Adrenal gland (tissue), 12 donors: ENCODE results near the gene DOK6. TPM values are rescaled to one million over a fixed set of nuclear protein-coding genes. Genes with fewer than 3 reads are reported as not detected.

Experiments
- DNase-seq, 7 donors: peaks; one replicate each; pipeline ENCODE4 v3.0.0-alpha.2; 2019 to 2020
- H3K27ac ChIP-seq, 5 donors: fragments of 200-600 bp; sonication (generic) in 4 of 5; 1 replicate in 3 of 5; 2 replicates in 2 of 5; pipeline versions ENCODE4 v1.5.1 to v1.8.0; 2016 to 2020; ENCODE audit warnings: mild to moderate bottlenecking in 1 of 5
- H3K27me3 ChIP-seq: fragments of 200-600 bp; 2 replicates; pipeline ENCODE4 v1.8.0; 2021
- H3K36me3 ChIP-seq, 2 donors: fragments of 200-600 bp; replicated peaks in 1 of 2; 1 replicate in 1 of 2; 2 replicates in 1 of 2; pipeline versions ENCODE4 v1.5.1 to v1.8.0; 2018 to 2022
- H3K4me1 ChIP-seq, 2 donors: fragments of 200-600 bp; replicated peaks in 1 of 2; 1 replicate in 1 of 2; 2 replicates in 1 of 2; pipeline versions ENCODE4 v1.5.1 to v1.8.0; 2018 to 2021
- H3K4me3 ChIP-seq, 4 donors: fragments of 200-600 bp; sonication (generic) in 3 of 4; one replicate each; pipeline ENCODE4 v1.5.1; 2016 to 2018
- H3K9me3 ChIP-seq, 3 donors: fragments of 200-600 bp; sonication (generic) in 1 of 3; replicated peaks in 1 of 3; 1 replicate in 2 of 3; 2 replicates in 1 of 3; pipeline versions ENCODE4 v1.5.1 to v1.8.0; 2016 to 2021
- CTCF ChIP-seq, 6 experiments: fragments of 450-650 bp in 4 of 6; fragments of 200-600 bp in 2 of 6; sonication (generic) in 1 of 6; IDR thresholded peaks; 1 replicate in 5 of 6; 2 replicates in 1 of 6; pipeline versions ENCODE4 v1.5.1 to v1.8.0; 2016 to 2021; ENCODE audit warnings: antibody characterized with exemption in 6 of 6, mild to moderate bottlenecking in 2 of 6, moderate library complexity in 1 of 6
- POLR2A ChIP-seq, 2 donors: fragments of 450-650 bp; IDR thresholded peaks; one replicate each; pipeline ENCODE4 v1.6.1; 2017; ENCODE audit warnings: antibody characterized with exemption in 2 of 2, mild to moderate bottlenecking in 2 of 2, moderate library complexity in 1 of 2
- WGBS, 4 donors: extraction: QIAGEN DNeasy Blood & Tissue Kit in 2 of 4; methylation state at CpG; one replicate each; pipeline versions ENCODE4 v1.1.5 to v1.1.7; 2013 to 2017; 5-methylcytosine and 5-hydroxymethylcytosine counted together
- intact Hi-C, 2 donors: fragments of 100-400 bp; cut with DNase I; formaldehyde crosslinking; loops; one replicate each; pipeline versions ENCODE4 v1.14.1 to v1.15.0; 2022 to 2023
- polyA plus RNA-seq, 3 donors: library from polyadenylated mRNA; stranded (reverse); fragments of 200-250 nt in 2 of 3; fragments of 350-450 nt in 1 of 3; fragmentation: Illumina TruSeq in 1 of 3; extraction: RNeasy Lipid Tissue Mini Kit (QIAGEN cat#74804) in 1 of 3; gene quantifications; one replicate each; pipeline ENCODE4 v1.2.3, GENCODE V29; 2013 to 2014
- total RNA-seq, 9 donors: library from RNA; depleted of rRNA in 4 of 9; stranded (reverse); fragments of >200 nt in 4 of 9; fragments of 120-200 nt in 1 of 9; fragmentation: NEBNext Ultra II Directional in 1 of 9; extraction: Animal tissue kit (Norgen Biotek cat#: 25700) in 1 of 9; gene quantifications; one replicate each; pipeline versions ENCODE4 v1.1.0 to v1.2.4, GENCODE V29; 2013 to 2023
- donor health status: healthy with polysubstance abuse.
- donor health status: Bipolar disorder and iron deficiency.
- donor health status: DM: yes; HTN: yes; CAD: no.
- donor health status: DM: no; HTN: no; CAD: no.
- donor health status: DM: no; HTN: no; CAD: no.
- donor health status: DM: yes; HTN: yes; CAD: no.

DOK6 gene
- total and polyA plus RNA-seq, 12 donors: 0.24 to 4.5 (median 0.76) TPM

GRCh38 chr18:69538849-69539248 lies 138.2 kb downstream of the DOK6 start:
- Histone ChIP-seq H3K4me3 (no peak overlapping the region), H3K27me3 (no peaks in the 10 kb centered on the region), H3K36me3 (no peaks in the 10 kb centered on the region), H3K4me1 (no peaks in the 10 kb centered on the region), H3K27ac (no peak overlapping the region), H3K9me3 (no peaks in the 10 kb centered on the region)
- intact Hi-C loops: no loop called here
- DNase-seq: no peak
- WGBS, 4 donors: 43 to 53% (median 49%) methylated on average over 3 of the region's 3 CpGs
- TF ChIP-seq CTCF (IDR thresholded peaks at IDR 0.05) (no peak), POLR2A (IDR thresholded peaks at IDR 0.05) (no peak)

- no peaks in the 10 kb centered on the region for H3K36me3 ChIP-seq
- no peaks in the 10 kb centered on the region for H3K4me1 ChIP-seq
- H3K9me3 ChIP-seq: no peaks in the 10 kb centered on the region
- no peak overlapping the region for H3K4me3 ChIP-seq
- intact Hi-C loops: no loop called here
- DNase-seq: no peak
- H3K27ac ChIP-seq: no peak overlapping the region
- 70 to 86% (median 77%) methylated on average over 2 of the region's 2 CpGs for WGBS, 4 donors
- TF ChIP-seq POLR2A (IDR thresholded peaks at IDR 0.05) (no peak), CTCF (IDR thresholded peaks at IDR 0.05) (no peak)
- no peaks in the 10 kb centered on the region for H3K27me3 ChIP-seq
These were observed 138.7 kb downstream of the DOK6 start for GRCh38 chr18:69539404-69539803.

- Histone ChIP-seq H3K27me3 (no peaks in the 10 kb centered on the region), H3K36me3 (no peaks in the 10 kb centered on the region), H3K4me1 (no peaks in the 10 kb centered on the region), H3K9me3 (no peaks in the 10 kb centered on the region), H3K27ac (no peak overlapping the region), H3K4me3 (no peak overlapping the region)
- WGBS, 4 donors: 46 to 57% (median 50%) methylated on average over 3 of the region's 3 CpGs
- DNase-seq: no peak
- intact Hi-C loops: no loop called here
- TF ChIP-seq POLR2A (IDR thresholded peaks at IDR 0.05): no peak
- no peak for TF ChIP-seq CTCF (IDR thresholded peaks at IDR 0.05)
These were observed 155.5 kb downstream of the DOK6 start for GRCh38 chr18:69556228-69556627.

GRCh38 chr18:69557282-69557681 lies 156.6 kb downstream of the DOK6 start:
- DNase-seq: no peak
- intact Hi-C loops: no loop called here
- no peaks in the 10 kb centered on the region for H3K4me1 ChIP-seq
- no peak overlapping the region for H3K4me3 ChIP-seq
- no peaks in the 10 kb centered on the region for H3K36me3 ChIP-seq
- no peaks in the 10 kb centered on the region for H3K27me3 ChIP-seq
- no peaks in the 10 kb centered on the region for H3K9me3 ChIP-seq
- no peak overlapping the region for H3K27ac ChIP-seq
- 60 to 69% (median 67%) methylated on average over 4 of the region's 4 CpGs for WGBS, 4 donors
- TF ChIP-seq CTCF (IDR thresholded peaks at IDR 0.05): no peak
- no peak for TF ChIP-seq POLR2A (IDR thresholded peaks at IDR 0.05)
